ENCODE results near the gene MOSPD2. TPM values are rescaled to one million over a fixed set of nuclear protein-coding genes. Genes with fewer than 3 reads are reported as not detected.

Gene MOSPD2
- total RNA-seq, 1 donor from 2014 or later, result 13.9 TPM

DNA sequence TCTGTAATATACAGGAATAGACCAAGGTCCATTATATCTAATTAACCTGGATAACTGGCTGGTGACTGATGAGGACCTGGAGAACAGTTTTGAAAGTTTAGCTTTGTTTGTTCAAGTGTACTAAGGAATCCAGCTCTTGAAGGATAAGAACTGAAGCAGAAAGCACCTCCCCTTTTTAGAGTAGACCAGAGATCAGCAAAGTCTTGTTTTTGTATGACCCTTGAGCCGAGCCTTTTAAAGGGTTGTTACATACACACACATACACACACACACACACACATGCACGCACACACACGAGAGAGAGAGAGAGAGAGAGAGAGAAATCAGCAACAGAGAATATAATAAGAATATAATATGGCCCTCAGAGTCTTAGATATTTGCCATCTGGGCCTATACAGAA is 13.0 kb downstream of the MOSPD2 start:
- Histone ChIP-seq H3K27ac (ENCODE audit: low read depth, low read length) (no peak overlapping the region), H3K9me3 (ENCODE audit: insufficient read depth, low read depth, low read length) (no peaks in the 10 kb centered on the region), H3K4me2 (ENCODE audit: low read length) (no peak overlapping the region), H2AFZ (ENCODE audit: low read depth, low read length) (no peak overlapping the region), H3K4me1 (ENCODE audit: insufficient read depth, low read length) (no peaks in the 10 kb centered on the region), H4K20me1 (ENCODE audit: insufficient read depth, low read length) (no peaks in the 10 kb centered on the region), H3K36me3 (ENCODE audit: insufficient read depth, low read length) (no peaks in the 10 kb centered on the region), H3K79me2 (ENCODE audit: insufficient read depth, low read length) (no peaks in the 10 kb centered on the region), H3K4me3 (ENCODE audit: insufficient read depth, low read depth, low read length) (no peak overlapping the region), H3K27me3 (ENCODE audit: insufficient read depth, low read length) (no peaks in the 10 kb centered on the region), H3K9ac (ENCODE audit: low read length) (no peak overlapping the region)
- Mint-ChIP-seq H3K27me3 (ENCODE audit: low read depth, unreplicated experiment) (no peaks in the 10 kb centered on the region), H3K4me1 (ENCODE audit: low read depth, unreplicated experiment) (peaks cover 4% of the 10 kb centered on the region), H3K4me3 (ENCODE audit: unreplicated experiment) (no peak overlapping the region), H3K36me3 (ENCODE audit: low read depth, unreplicated experiment) (peaks cover 2% of the 10 kb centered on the region), H3K9me3 (ENCODE audit: unreplicated experiment) (no peaks in the 10 kb centered on the region), H3K27ac (ENCODE audit: unreplicated experiment) (no peak overlapping the region)
- TF ChIP-seq, protein P1, sequence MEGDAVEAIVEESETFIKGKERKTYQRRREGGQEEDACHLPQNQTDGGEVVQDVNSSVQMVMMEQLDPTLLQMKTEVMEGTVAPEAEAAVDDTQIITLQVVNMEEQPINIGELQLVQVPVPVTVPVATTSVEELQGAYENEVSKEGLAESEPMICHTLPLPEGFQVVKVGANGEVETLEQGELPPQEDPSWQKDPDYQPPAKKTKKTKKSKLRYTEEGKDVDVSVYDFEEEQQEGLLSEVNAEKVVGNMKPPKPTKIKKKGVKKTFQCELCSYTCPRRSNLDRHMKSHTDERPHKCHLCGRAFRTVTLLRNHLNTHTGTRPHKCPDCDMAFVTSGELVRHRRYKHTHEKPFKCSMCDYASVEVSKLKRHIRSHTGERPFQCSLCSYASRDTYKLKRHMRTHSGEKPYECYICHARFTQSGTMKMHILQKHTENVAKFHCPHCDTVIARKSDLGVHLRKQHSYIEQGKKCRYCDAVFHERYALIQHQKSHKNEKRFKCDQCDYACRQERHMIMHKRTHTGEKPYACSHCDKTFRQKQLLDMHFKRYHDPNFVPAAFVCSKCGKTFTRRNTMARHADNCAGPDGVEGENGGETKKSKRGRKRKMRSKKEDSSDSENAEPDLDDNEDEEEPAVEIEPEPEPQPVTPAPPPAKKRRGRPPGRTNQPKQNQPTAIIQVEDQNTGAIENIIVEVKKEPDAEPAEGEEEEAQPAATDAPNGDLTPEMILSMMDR (IDR thresholded peaks at IDR 0.05; ENCODE audit: insufficient read depth, low read depth, low read length), result no peak
- no peak for TF ChIP-seq EZH2 (IDR thresholded peaks at IDR 0.05; ENCODE audit: insufficient read depth, low read length)
- DNase-seq (ENCODE audit: low read depth) (no peak), FAIRE-seq (no peak)

DNA sequence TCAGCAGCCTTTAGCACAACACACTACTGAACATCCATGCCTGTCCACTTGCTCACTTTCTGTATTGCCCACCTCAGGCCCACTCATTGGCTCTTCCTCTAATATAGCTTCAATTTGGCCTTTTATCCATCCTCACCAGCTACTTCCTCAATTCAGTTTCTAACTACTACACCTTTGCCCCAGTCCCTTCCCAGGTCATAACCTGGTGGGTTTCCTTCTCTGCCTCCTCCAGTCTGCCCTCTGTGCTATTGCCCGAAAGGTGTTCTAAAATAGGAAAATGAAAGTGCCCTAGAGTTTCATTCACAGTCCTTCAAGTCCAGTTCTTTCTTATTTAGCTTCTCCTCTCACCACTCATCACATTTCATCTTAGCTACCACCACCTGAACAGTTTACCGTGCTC is 23.1 kb downstream of the MOSPD2 start:
- no peak for TF ChIP-seq EZH2 (IDR thresholded peaks at IDR 0.05; ENCODE audit: insufficient read depth, low read length)
- TF ChIP-seq, protein P1 (IDR thresholded peaks at IDR 0.05; ENCODE audit: insufficient read depth, low read depth, low read length), result no peak
- H3K27me3 Mint-ChIP-seq (ENCODE audit: low read depth, unreplicated experiment), result no peaks in the 10 kb centered on the region
- no peak overlapping the region for H3K4me3 Mint-ChIP-seq (ENCODE audit: unreplicated experiment)
- H4K20me1 ChIP-seq (ENCODE audit: insufficient read depth, low read length), result no peaks in the 10 kb centered on the region
- H3K9ac ChIP-seq (ENCODE audit: low read length), result no peak overlapping the region
- no peak overlapping the region for H3K27ac ChIP-seq (ENCODE audit: low read depth, low read length)
- FAIRE-seq (peak; percentile 62), DNase-seq (ENCODE audit: low read depth) (no peak)
- no peaks in the 10 kb centered on the region for H3K36me3 ChIP-seq (ENCODE audit: insufficient read depth, low read length)
- H3K4me1 Mint-ChIP-seq (ENCODE audit: low read depth, unreplicated experiment), result peaks cover 5% of the 10 kb centered on the region
- H3K4me1 ChIP-seq (ENCODE audit: insufficient read depth, low read length), result no peaks in the 10 kb centered on the region
- H3K79me2 ChIP-seq (ENCODE audit: insufficient read depth, low read length), result no peaks in the 10 kb centered on the region
- H3K4me2 ChIP-seq (ENCODE audit: low read length), result no peak overlapping the region
- no peaks in the 10 kb centered on the region for H3K27me3 ChIP-seq (ENCODE audit: insufficient read depth, low read length)
- no peaks in the 10 kb centered on the region for H3K9me3 Mint-ChIP-seq (ENCODE audit: unreplicated experiment)
- no peak overlapping the region for H3K27ac Mint-ChIP-seq (ENCODE audit: unreplicated experiment)
- H3K36me3 Mint-ChIP-seq (ENCODE audit: low read depth, unreplicated experiment), result peaks cover 3% of the 10 kb centered on the region
- no peak overlapping the region for H3K4me3 ChIP-seq (ENCODE audit: insufficient read depth, low read depth, low read length)
- no peaks in the 10 kb centered on the region for H3K9me3 ChIP-seq (ENCODE audit: insufficient read depth, low read depth, low read length)
- H2AFZ ChIP-seq (ENCODE audit: low read depth, low read length), result no peak overlapping the region

DNA sequence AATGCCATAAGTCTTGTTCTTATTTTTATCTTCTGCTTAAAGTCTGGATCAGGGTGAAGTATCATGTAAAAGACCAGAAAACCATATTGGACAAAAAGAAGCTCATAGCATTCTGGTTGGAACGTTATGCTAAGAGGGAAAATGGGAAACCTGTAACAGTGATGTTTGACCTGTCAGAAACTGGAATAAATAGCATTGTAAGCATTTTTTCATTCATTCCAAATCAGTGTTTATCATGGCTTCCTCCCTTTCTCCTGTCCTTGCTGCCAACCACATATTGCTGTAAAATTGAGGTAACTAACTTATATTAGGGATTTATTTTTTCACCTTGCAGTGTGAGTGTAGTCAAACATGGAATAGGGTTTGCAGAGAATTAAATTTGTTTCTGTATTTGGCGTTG is 23.8 kb downstream of the MOSPD2 start:
- no peak overlapping the region for H3K27ac Mint-ChIP-seq (ENCODE audit: unreplicated experiment)
- FAIRE-seq, result no peak

More for the DNA sequence above, 23.8 kb downstream of the MOSPD2 start:
- no peaks in the 10 kb centered on the region for H3K9me3 Mint-ChIP-seq (ENCODE audit: unreplicated experiment)
- peaks cover 5% of the 10 kb centered on the region for H3K4me1 Mint-ChIP-seq (ENCODE audit: low read depth, unreplicated experiment)
- Histone ChIP-seq H3K27ac (ENCODE audit: low read depth, low read length) (no peak overlapping the region), H3K9ac (ENCODE audit: low read length) (no peak overlapping the region), H4K20me1 (ENCODE audit: insufficient read depth, low read length) (no peaks in the 10 kb centered on the region), H3K9me3 (ENCODE audit: insufficient read depth, low read depth, low read length) (no peaks in the 10 kb centered on the region), H2AFZ (ENCODE audit: low read depth, low read length) (no peak overlapping the region), H3K79me2 (ENCODE audit: insufficient read depth, low read length) (no peaks in the 10 kb centered on the region), H3K4me2 (ENCODE audit: low read length) (no peak overlapping the region), H3K4me1 (ENCODE audit: insufficient read depth, low read length) (no peaks in the 10 kb centered on the region), H3K27me3 (ENCODE audit: insufficient read depth, low read length) (no peaks in the 10 kb centered on the region), H3K4me3 (ENCODE audit: insufficient read depth, low read depth, low read length) (no peak overlapping the region), H3K36me3 (ENCODE audit: insufficient read depth, low read length) (no peaks in the 10 kb centered on the region)
- H3K36me3 Mint-ChIP-seq (ENCODE audit: low read depth, unreplicated experiment), result peaks cover 3% of the 10 kb centered on the region
- H3K27me3 Mint-ChIP-seq (ENCODE audit: low read depth, unreplicated experiment), result no peaks in the 10 kb centered on the region
- TF ChIP-seq, protein P1 (IDR thresholded peaks at IDR 0.05; ENCODE audit: insufficient read depth, low read depth, low read length), result no peak
- no peak for TF ChIP-seq EZH2 (IDR thresholded peaks at IDR 0.05; ENCODE audit: insufficient read depth, low read length)
- no peak overlapping the region for H3K4me3 Mint-ChIP-seq (ENCODE audit: unreplicated experiment)
- DNase-seq (ENCODE audit: low read depth), result no peak

All from astrocyte (in vitro differentiated cells and primary cell).